Measurements from ENCODE around the gene NCBP2L. TPM values are rescaled to one million over a fixed set of nuclear protein-coding genes. Genes with fewer than 3 reads are reported as not detected.

Gene NCBP2L
- total RNA-seq, 2 experiments from 2014 or later: not detected

GRCh38 chrX:107733686-107734085, 43.8 kb upstream of the NCBP2L start:
- DNase-seq (no peak), ATAC-seq (ENCODE audit: poor library complexity) (no peak)
- ChIA-PET POLR2A (no interaction called here), CTCF (no interaction called here)
- intact Hi-C loops (cut with DNase I, micrococcal nuclease): no loop called here
- Mint-ChIP-seq H3K9me3 (no peaks in the 10 kb centered on the region), H3K4me3 (no peak overlapping the region), H3K4me1 (ENCODE audit: low read depth) (no peaks in the 10 kb centered on the region), H3K36me3 (ENCODE audit: low read depth) (no peaks in the 10 kb centered on the region), H3K27ac (no peak overlapping the region), H3K27me3 (no peaks in the 10 kb centered on the region)
- no peak overlapping the region for H3K27ac ChIP-seq (ENCODE audit: low read depth in 1 of 2, low read length in 2 of 2)
- H3K36me3 ChIP-seq (ENCODE audit: insufficient read depth, low read length): no peaks in the 10 kb centered on the region
- TF ChIP-seq CTCF (IDR thresholded peaks at IDR 0.05): no peak
- H3K27me3 ChIP-seq (ENCODE audit: control insufficient read depth in 1 of 2, insufficient read depth in 2 of 2, low read length in 2 of 2): no peaks in the 10 kb centered on the region
- H3K9me3 ChIP-seq (ENCODE audit: control insufficient read depth in 1 of 2, insufficient read depth in 1 of 2, low read length in 2 of 2): no peaks in the 10 kb centered on the region
- H3K4me1 ChIP-seq (ENCODE audit: insufficient read depth, low read length): peaks cover 12% of the 10 kb centered on the region
- H3K4me3 ChIP-seq (ENCODE audit: low read length): no peak overlapping the region

GRCh38 chrX:107734646-107735045, 42.9 kb upstream of the NCBP2L start:
- no peak overlapping the region for H3K4me3 Mint-ChIP-seq

GRCh38 chrX:107736781-107737531, 40.6 kb upstream of the NCBP2L start:
- H3K4me1 ChIP-seq (ENCODE audit: insufficient read depth, low read length): peaks cover 45% of the 10 kb centered on the region
- no peak overlapping the region for H3K27ac Mint-ChIP-seq
- DNase-seq: no peak
- TF ChIP-seq CTCF (IDR thresholded peaks at IDR 0.05): no peak
- H3K27me3 Mint-ChIP-seq: peaks cover 2% of the 10 kb centered on the region
- no peak overlapping the region for H3K27ac ChIP-seq (ENCODE audit: low read depth in 1 of 2, low read length in 2 of 2)
- H3K36me3 ChIP-seq (ENCODE audit: insufficient read depth, low read length): no peaks in the 10 kb centered on the region
- intact Hi-C loops (cut with DNase I, micrococcal nuclease): no loop called here
- H3K9me3 ChIP-seq (ENCODE audit: control insufficient read depth in 1 of 2, insufficient read depth in 1 of 2, low read length in 2 of 2): no peaks in the 10 kb centered on the region
- no peak for ATAC-seq (ENCODE audit: poor library complexity)
- no peaks in the 10 kb centered on the region for H3K27me3 ChIP-seq (ENCODE audit: control insufficient read depth in 1 of 2, insufficient read depth in 2 of 2, low read length in 2 of 2)
- H3K4me3 ChIP-seq (ENCODE audit: low read length): no peak overlapping the region
- H3K4me1 Mint-ChIP-seq (ENCODE audit: low read depth): peaks cover 29% of the 10 kb centered on the region
- no peak overlapping the region for H3K4me3 Mint-ChIP-seq
- ChIA-PET POLR2A (no interaction called here), CTCF (no interaction called here)
- H3K36me3 Mint-ChIP-seq (ENCODE audit: low read depth): peaks cover 6% of the 10 kb centered on the region
- H3K9me3 Mint-ChIP-seq: no peaks in the 10 kb centered on the region

More at GRCh38 chrX:107734646-107735045, 42.9 kb upstream of the NCBP2L start:
- ChIA-PET CTCF (no interaction called here), POLR2A (no interaction called here)
- no peak for ATAC-seq (ENCODE audit: poor library complexity)
- Mint-ChIP-seq H3K27ac (no peak overlapping the region), H3K9me3 (no peaks in the 10 kb centered on the region), H3K27me3 (no peaks in the 10 kb centered on the region), H3K4me1 (ENCODE audit: low read depth) (peaks cover 7% of the 10 kb centered on the region), H3K36me3 (ENCODE audit: low read depth) (no peaks in the 10 kb centered on the region)
- H3K27me3 ChIP-seq (ENCODE audit: control insufficient read depth in 1 of 2, insufficient read depth in 2 of 2, low read length in 2 of 2): no peaks in the 10 kb centered on the region
- H3K4me1 ChIP-seq (ENCODE audit: insufficient read depth, low read length): peaks cover 22% of the 10 kb centered on the region
- no peak overlapping the region for H3K4me3 ChIP-seq (ENCODE audit: low read length)
- no peak for TF ChIP-seq CTCF (IDR thresholded peaks at IDR 0.05)
- H3K27ac ChIP-seq (ENCODE audit: low read depth in 1 of 2, low read length in 2 of 2): no peak overlapping the region
- H3K9me3 ChIP-seq (ENCODE audit: control insufficient read depth in 1 of 2, insufficient read depth in 1 of 2, low read length in 2 of 2): no peaks in the 10 kb centered on the region
- intact Hi-C loops (cut with DNase I, micrococcal nuclease): no loop called here
- no peaks in the 10 kb centered on the region for H3K36me3 ChIP-seq (ENCODE audit: insufficient read depth, low read length)
- no peak for DNase-seq

Data from CD4-positive, alpha-beta T cell (primary cell).